WTC11 (cell line): ENCODE measurements around the gene CPSF4. TPM values are rescaled to one million over a fixed set of nuclear protein-coding genes. Genes with fewer than 3 reads are reported as not detected.

ENCODE experiments used
- ATAC-seq: fragments of 200-7000 bp; cut with Tn5 transposase; 2 replicates; pipeline ENCODE4 v1.10.0; 2021; ENCODE audit warnings: mild to moderate bottlenecking, moderate library complexity
- CTCF ChIA-PET: fragments of 300-600 bp; sonication (Branson Sonifier 250); formaldehyde crosslinking; loops from one replicate; lab custom pipeline; 2021; ENCODE audit warnings: antibody characterized with exemption; lab: Charles Lee
- POLR2A ChIA-PET: fragments of 350-600 bp; sonication (Branson Sonifier 250); formaldehyde crosslinking; loops from one replicate; lab custom pipeline; 2021; ENCODE audit warnings: antibody characterized with exemption; lab: Charles Lee
- DNase-seq: peaks from one replicate; pipeline ENCODE4 v3.0.0; 2021; ENCODE audit warnings: low spot score
- H3K27ac Mint-ChIP-seq: 2 replicates; pipeline ENCODE4 v1.8.0; 2021; ENCODE audit warnings: mixed read lengths
- H3K27me3 Mint-ChIP-seq: 2 replicates; pipeline ENCODE4 v1.8.0; 2021; ENCODE audit warnings: low read depth, mild to moderate bottlenecking, moderate library complexity, mixed read lengths
- H3K36me3 Mint-ChIP-seq: 2 replicates; pipeline ENCODE4 v1.8.0; 2021; ENCODE audit warnings: mixed read lengths
- H3K4me1 Mint-ChIP-seq: 2 replicates; pipeline ENCODE4 v1.8.0; 2022; ENCODE audit warnings: mixed read lengths
- H3K4me3 Mint-ChIP-seq: 2 replicates; pipeline ENCODE4 v1.8.0; 2021; ENCODE audit warnings: mild to moderate bottlenecking, moderate library complexity, mixed read lengths
- H3K9me3 Mint-ChIP-seq: 2 replicates; pipeline ENCODE4 v1.8.0; 2021; ENCODE audit warnings: mixed read lengths
- CTCF ChIP-seq: fragments of 200-600 bp; IDR thresholded peaks from 2 replicates; pipeline ENCODE4 v1.8.0; 2022; ENCODE audit warnings: antibody characterized with exemption
- EMX1 ChIP-seq: fragments of 250-450 bp; sonication (Bioruptor Pico); IDR thresholded peaks from 2 replicates; pipeline ENCODE4 v1.8.0; 2021; ENCODE audit warnings: mild to moderate bottlenecking
- FOXK1 ChIP-seq: sonication (generic); formaldehyde crosslinking; IDR thresholded peaks from 2 replicates; pipeline ENCODE4 v1.8.0; 2022; ENCODE audit warnings: mild to moderate bottlenecking, moderate library complexity, missing genetic modification reagents
- IRF1 ChIP-seq: sonication (generic); formaldehyde crosslinking; IDR thresholded peaks from 2 replicates; pipeline ENCODE4 v1.8.0; 2023; ENCODE audit warnings: missing genetic modification reagents
- KAT7 ChIP-seq: sonication (generic); formaldehyde crosslinking; IDR thresholded peaks from 2 replicates; pipeline ENCODE4 v1.8.1; 2023; ENCODE audit warnings: missing genetic modification reagents, mild to moderate bottlenecking, borderline replicate concordance
- NFE2L1 ChIP-seq: sonication (generic); formaldehyde crosslinking; IDR thresholded peaks from 2 replicates; pipeline ENCODE4 v1.8.1; 2023; ENCODE audit warnings: missing genetic modification reagents
- RORB ChIP-seq: fragments of 250-450 bp; sonication (Bioruptor Pico); IDR thresholded peaks from 2 replicates; pipeline ENCODE4 v1.9.0; 2021; ENCODE audit warnings: mild to moderate bottlenecking
- TCF7 ChIP-seq: sonication (generic); formaldehyde crosslinking; IDR thresholded peaks from 2 replicates; pipeline ENCODE4 v1.8.0; 2022; ENCODE audit warnings: mild to moderate bottlenecking, low read depth, missing genetic modification reagents, moderate library complexity
- ZNF121 ChIP-seq: sonication (generic); formaldehyde crosslinking; IDR thresholded peaks from 2 replicates; pipeline ENCODE4 v1.8.0; 2023; ENCODE audit warnings: missing genetic modification reagents
- ZNF263 ChIP-seq: sonication (generic); formaldehyde crosslinking; IDR thresholded peaks from 2 replicates; pipeline ENCODE4 v1.8.1; 2022; ENCODE audit warnings: low read depth, mild to moderate bottlenecking, moderate library complexity, missing genetic modification reagents
- total RNA-seq: library from RNA; stranded (reverse); gene quantifications from 3 replicates; pipeline ENCODE4 v1.2.3, GENCODE V29; 2021
- TF ChIP-seq, protein P1 (sequence below): fragments of 250-450 bp; sonication (Bioruptor Pico); IDR thresholded peaks from 2 replicates; pipeline ENCODE4 v1.9.0; 2021; ENCODE audit warnings: moderate library complexity, mild to moderate bottlenecking, inconsistent platforms, borderline replicate concordance
- TF ChIP-seq, protein P2 (sequence below): sonication (generic); formaldehyde crosslinking; IDR thresholded peaks from 2 replicates; pipeline ENCODE4 v1.8.1; 2022; ENCODE audit warnings: missing genetic modification reagents, borderline replicate concordance
- TF ChIP-seq, protein P3 (sequence below): sonication (generic); formaldehyde crosslinking; IDR thresholded peaks from 2 replicates; pipeline ENCODE4 v1.8.1; 2023; ENCODE audit warnings: mild to moderate bottlenecking, moderate library complexity, missing genetic modification reagents
- TF ChIP-seq, protein P4 (sequence below): sonication (generic); formaldehyde crosslinking; IDR thresholded peaks from 2 replicates; pipeline ENCODE4 v1.8.1; 2022; ENCODE audit warnings: mild to moderate bottlenecking, missing genetic modification reagents, moderate library complexity, borderline replicate concordance

The CPSF4 gene
- total RNA-seq, 1 experiment from 2014 or later: 109 TPM

DNA sequence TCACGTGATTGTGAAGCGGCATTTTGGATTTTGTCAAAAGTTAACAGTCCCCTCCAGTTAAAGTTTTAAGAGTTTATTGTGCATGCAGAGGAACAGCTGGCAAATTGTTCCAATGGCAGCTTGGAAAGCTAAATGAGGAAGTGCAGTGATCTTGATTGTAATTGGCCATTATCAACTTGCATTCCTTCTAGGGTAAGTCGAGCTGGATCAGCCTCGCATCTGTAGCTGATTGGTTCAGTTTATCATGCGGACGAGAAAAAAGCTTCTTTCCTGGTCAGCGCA is 34.5 kb downstream of the CPSF4 start:
- ATAC-seq: no peak
- Mint-ChIP-seq H3K27ac (peak overlapping the region; percentile 96), H3K9me3 (no peaks in the 10 kb centered on the region), H3K4me1 (peaks cover 14% of the 10 kb centered on the region), H3K4me3 (peak overlapping the region; percentile 98), H3K27me3 (peaks cover 5% of the 10 kb centered on the region; the same call in 1 of the 2 replicates), H3K36me3 (peaks cover 8% of the 10 kb centered on the region)
- POLR2A ChIA-PET: interaction anchor here (1.3 kb wide), 1 partner anchor 65 kb away, joined by 5 read pairs; the partner anchor contains the start of genes BUD31 and PDAP1
- DNase-seq: no peak
- TF ChIP-seq TCF7: no peak
- TF ChIP-seq, protein P1, sequence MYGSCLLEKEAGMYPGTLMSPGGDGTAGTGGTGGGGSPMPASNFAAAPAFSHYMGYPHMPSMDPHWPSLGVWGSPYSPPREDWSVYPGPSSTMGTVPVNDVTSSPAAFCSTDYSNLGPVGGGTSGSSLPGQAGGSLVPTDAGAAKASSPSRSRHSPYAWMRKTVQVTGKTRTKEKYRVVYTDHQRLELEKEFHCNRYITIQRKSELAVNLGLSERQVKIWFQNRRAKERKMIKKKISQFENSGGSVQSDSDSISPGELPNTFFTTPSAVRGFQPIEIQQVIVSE: no peak
- CTCF ChIA-PET: no interaction called here

- Mint-ChIP-seq H3K9me3 (no peaks in the 10 kb centered on the region), H3K4me3 (no peak overlapping the region), H3K36me3 (peaks cover 21% of the 10 kb centered on the region), H3K27ac (no peak overlapping the region; the same call in 1 of the 2 replicates), H3K27me3 (no peaks in the 10 kb centered on the region), H3K4me1 (peaks cover 7% of the 10 kb centered on the region; the same call in 1 of the 2 replicates)
- ATAC-seq (no peak), DNase-seq (no peak)
- POLR2A ChIA-PET: no interaction called here
- CTCF ChIA-PET: interaction anchor here (1.8 kb wide), 1 partner anchor 15 kb away, joined by 8 read pairs; no protein-coding TSS in a partner anchor
- TF ChIP-seq EMX1 (CRISPR knock-in tag) (no peak), ZNF263 (CRISPR knock-in tag) (no peak), FOXK1 (no peak), IRF1 (CRISPR knock-in tag) (no peak), ZNF121 (CRISPR knock-in tag) (no peak), KAT7 (CRISPR knock-in tag) (no peak), RORB (CRISPR knock-in tag) (no peak), CTCF (no peak), NFE2L1 (CRISPR knock-in tag) (no peak)
- TF ChIP-seq, protein P2, sequence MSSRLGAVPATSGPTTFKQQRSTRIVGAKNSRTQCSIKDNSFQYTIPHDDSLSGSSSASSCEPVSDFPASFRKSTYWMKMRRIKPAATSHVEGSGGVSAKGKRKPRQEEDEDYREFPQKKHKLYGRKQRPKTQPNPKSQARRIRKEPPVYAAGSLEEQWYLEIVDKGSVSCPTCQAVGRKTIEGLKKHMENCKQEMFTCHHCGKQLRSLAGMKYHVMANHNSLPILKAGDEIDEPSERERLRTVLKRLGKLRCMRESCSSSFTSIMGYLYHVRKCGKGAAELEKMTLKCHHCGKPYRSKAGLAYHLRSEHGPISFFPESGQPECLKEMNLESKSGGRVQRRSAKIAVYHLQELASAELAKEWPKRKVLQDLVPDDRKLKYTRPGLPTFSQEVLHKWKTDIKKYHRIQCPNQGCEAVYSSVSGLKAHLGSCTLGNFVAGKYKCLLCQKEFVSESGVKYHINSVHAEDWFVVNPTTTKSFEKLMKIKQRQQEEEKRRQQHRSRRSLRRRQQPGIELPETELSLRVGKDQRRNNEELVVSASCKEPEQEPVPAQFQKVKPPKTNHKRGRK: no peak
- TF ChIP-seq, protein P3, sequence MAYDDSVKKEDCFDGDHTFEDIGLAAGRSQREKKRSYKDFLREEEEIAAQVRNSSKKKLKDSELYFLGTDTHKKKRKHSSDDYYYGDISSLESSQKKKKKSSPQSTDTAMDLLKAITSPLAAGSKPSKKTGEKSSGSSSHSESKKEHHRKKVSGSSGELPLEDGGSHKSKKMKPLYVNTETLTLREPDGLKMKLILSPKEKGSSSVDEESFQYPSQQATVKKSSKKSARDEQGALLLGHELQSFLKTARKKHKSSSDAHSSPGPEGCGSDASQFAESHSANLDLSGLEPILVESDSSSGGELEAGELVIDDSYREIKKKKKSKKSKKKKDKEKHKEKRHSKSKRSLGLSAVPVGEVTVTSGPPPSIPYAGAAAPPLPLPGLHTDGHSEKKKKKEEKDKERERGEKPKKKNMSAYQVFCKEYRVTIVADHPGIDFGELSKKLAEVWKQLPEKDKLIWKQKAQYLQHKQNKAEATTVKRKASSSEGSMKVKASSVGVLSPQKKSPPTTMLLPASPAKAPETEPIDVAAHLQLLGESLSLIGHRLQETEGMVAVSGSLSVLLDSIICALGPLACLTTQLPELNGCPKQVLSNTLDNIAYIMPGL (CRISPR knock-in tag): no peak
- TF ChIP-seq, protein P4, sequence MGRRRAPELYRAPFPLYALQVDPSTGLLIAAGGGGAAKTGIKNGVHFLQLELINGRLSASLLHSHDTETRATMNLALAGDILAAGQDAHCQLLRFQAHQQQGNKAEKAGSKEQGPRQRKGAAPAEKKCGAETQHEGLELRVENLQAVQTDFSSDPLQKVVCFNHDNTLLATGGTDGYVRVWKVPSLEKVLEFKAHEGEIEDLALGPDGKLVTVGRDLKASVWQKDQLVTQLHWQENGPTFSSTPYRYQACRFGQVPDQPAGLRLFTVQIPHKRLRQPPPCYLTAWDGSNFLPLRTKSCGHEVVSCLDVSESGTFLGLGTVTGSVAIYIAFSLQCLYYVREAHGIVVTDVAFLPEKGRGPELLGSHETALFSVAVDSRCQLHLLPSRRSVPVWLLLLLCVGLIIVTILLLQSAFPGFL (CRISPR knock-in tag): no peak
Observed at GRCh38 chr7:99476107-99476506, 37.4 kb downstream of the CPSF4 start.
